HG03378 (cell line): Measurements from ENCODE around the gene CD2.

Source experiments
- ATAC-seq: cut with Tn5 transposase; IDR thresholded peaks from one replicate; pipeline ENCODE4 v1.9.1; 2021; ENCODE audit warnings: mild to moderate bottlenecking, moderate library complexity; ENCODE audit not compliant: unreplicated experiment

Gene CD2

GRCh38 chr1:116775116-116775752 lies 21.0 kb downstream of the CD2 start:
- ATAC-seq, result no peak

GRCh38 chr1:116777831-116778830 lies 23.9 kb downstream of the CD2 start:
- ATAC-seq, result peak; percentile 74

GRCh38 chr1:116781034-116781433 lies 26.8 kb downstream of the CD2 start:
- no peak for ATAC-seq

GRCh38 chr1:116785006-116785405 lies 30.8 kb downstream of the CD2 start:
- no peak for ATAC-seq

GRCh38 chr1:116786049-116786448 lies 31.8 kb downstream of the CD2 start:
- ATAC-seq, result no peak

GRCh38 chr1:116791727-116792126 lies 37.5 kb downstream of the CD2 start:
- ATAC-seq, result no peak

GRCh38 chr1:116793357-116793935 lies 39.2 kb downstream of the CD2 start:
- ATAC-seq, result no peak

- ATAC-seq, result no peak
These were observed 40.1 kb downstream of the CD2 start for GRCh38 chr1:116794371-116794770.

- ATAC-seq, result peak; percentile 95
These were observed 40.7 kb downstream of the CD2 start for GRCh38 chr1:116794804-116795481.

- no peak for ATAC-seq
These were observed 41.2 kb downstream of the CD2 start for GRCh38 chr1:116795482-116795829.

GRCh38 chr1:116804736-116805135 lies 50.5 kb downstream of the CD2 start:
- no peak for ATAC-seq

GRCh38 chr1:116805398-116805797 lies 51.2 kb downstream of the CD2 start:
- no peak for ATAC-seq

GRCh38 chr1:116806245-116806644 lies 52.0 kb downstream of the CD2 start:
- ATAC-seq, result no peak

- no peak for ATAC-seq
These were observed 52.4 kb downstream of the CD2 start for GRCh38 chr1:116806671-116807070.

GRCh38 chr1:116807394-116808199 lies 53.4 kb downstream of the CD2 start:
- ATAC-seq, result no peak

GRCh38 chr1:116808200-116808847 lies 54.1 kb downstream of the CD2 start:
- no peak for ATAC-seq

- ATAC-seq, result no peak
These were observed 54.7 kb downstream of the CD2 start for GRCh38 chr1:116808848-116809508.

- ATAC-seq, result no peak
These were observed 57.1 kb downstream of the CD2 start for GRCh38 chr1:116811321-116811720.

GRCh38 chr1:116814926-116815723 lies 60.9 kb downstream of the CD2 start:
- ATAC-seq, result no peak
